Skeletal muscle satellite cell (primary cell): ENCODE results near the gene BBLN.
"Not testable (repeated sequence)": the region's sequence is repeated elsewhere in the genome, so short reads cannot be mapped to it uniquely, and the experiment has no call there.

Source experiments
- H3K27me3 ChIP-seq: 2 replicates; pipeline ENCODE4 v1.7.0; 2013; ENCODE audit warnings: low read length; ENCODE audit not compliant: control insufficient read depth, insufficient read depth
- H3K36me3 ChIP-seq: 2 replicates; pipeline ENCODE4 v1.7.0; 2013; ENCODE audit warnings: mild to moderate bottlenecking, control low read depth, low read length; ENCODE audit not compliant: insufficient read depth
- H3K4me1 ChIP-seq: 2 replicates; pipeline ENCODE4 v1.7.0; 2013; ENCODE audit warnings: low read length; ENCODE audit not compliant: control insufficient read depth, insufficient read depth
- H3K4me2 ChIP-seq: 2 replicates; pipeline ENCODE4 v1.7.0; 2013; ENCODE audit warnings: mild to moderate bottlenecking, low read length
- H3K4me3 ChIP-seq: 2 replicates; pipeline ENCODE4 v1.7.0; 2013; ENCODE audit warnings: low read length
- H3K9ac ChIP-seq: 2 replicates; pipeline ENCODE4 v1.7.0; 2013; ENCODE audit warnings: mild to moderate bottlenecking, low read depth, low read length, moderate library complexity
- H3K9me3 ChIP-seq: replicated peaks from 2 replicates; pipeline ENCODE4 v1.7.0; 2013; ENCODE audit warnings: mild to moderate bottlenecking, control low read depth, low read length

The BBLN gene

GRCh38 chr9:128175726-128176125 lies 15.7 kb downstream of the BBLN start:
- H3K4me3 ChIP-seq, result no peak overlapping the region
- H3K27me3 ChIP-seq, result no peaks in the 10 kb centered on the region
- H3K4me2 ChIP-seq, result no peak overlapping the region
- peaks cover 55% of the 10 kb centered on the region for H3K36me3 ChIP-seq
- H3K4me1 ChIP-seq, result peaks cover 4% of the 10 kb centered on the region
- no peak overlapping the region for H3K9ac ChIP-seq
- no peaks in the 10 kb centered on the region for H3K9me3 ChIP-seq

- Histone ChIP-seq H3K4me2 (no peak overlapping the region), H3K36me3 (peaks cover 68% of the 10 kb centered on the region), H3K9me3 (no peaks in the 10 kb centered on the region), H3K9ac (no peak overlapping the region), H3K27me3 (no peaks in the 10 kb centered on the region), H3K4me1 (peaks cover 4% of the 10 kb centered on the region), H3K4me3 (no peak overlapping the region)
Observed at GRCh38 chr9:128178806-128179431, 18.9 kb downstream of the BBLN start.

- H3K4me2 ChIP-seq, result no peak overlapping the region
- H3K9ac ChIP-seq, result no peak overlapping the region
- no peak overlapping the region for H3K4me3 ChIP-seq
- no peaks in the 10 kb centered on the region for H3K9me3 ChIP-seq
- H3K4me1 ChIP-seq, result peaks cover 4% of the 10 kb centered on the region
- H3K27me3 ChIP-seq, result no peaks in the 10 kb centered on the region
- peaks cover 61% of the 10 kb centered on the region for H3K36me3 ChIP-seq
Observed at GRCh38 chr9:128180001-128180400, 19.9 kb downstream of the BBLN start.

- Histone ChIP-seq H3K36me3 (peaks cover 61% of the 10 kb centered on the region), H3K27me3 (no peaks in the 10 kb centered on the region), H3K9me3 (no peaks in the 10 kb centered on the region), H3K4me2 (no peak overlapping the region), H3K4me1 (peaks cover 2% of the 10 kb centered on the region), H3K4me3 (no peak overlapping the region), H3K9ac (no peak overlapping the region)
Observed at GRCh38 chr9:128180447-128180846, 20.4 kb downstream of the BBLN start.

DNA sequence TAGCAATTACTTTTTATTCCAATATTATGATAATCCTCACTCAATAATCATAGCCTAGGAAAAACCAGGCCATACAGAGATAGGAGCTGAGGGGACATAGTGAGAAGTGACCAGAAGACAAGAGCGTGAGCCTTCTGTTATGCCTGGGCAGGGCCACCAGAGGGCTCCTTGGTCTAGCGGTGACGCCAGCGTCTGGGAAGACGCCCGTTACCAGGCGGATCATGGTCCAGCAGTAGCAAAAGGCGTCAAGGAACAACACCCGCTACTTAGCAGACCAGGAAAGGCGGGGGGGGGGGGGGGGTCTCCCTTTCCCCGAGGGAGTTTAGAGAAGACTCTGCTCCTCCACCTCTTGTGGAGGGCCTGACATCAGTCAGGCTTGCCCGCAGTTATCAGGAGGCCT lies 21.4 kb downstream of the BBLN start:
- not testable (repeated sequence) for H3K9ac ChIP-seq, H3K27me3 ChIP-seq, H3K4me1 ChIP-seq, H3K4me3 ChIP-seq, H3K9me3 ChIP-seq, H3K4me2 ChIP-seq
- H3K36me3 ChIP-seq, result peaks cover 60% of the 10 kb centered on the region

GRCh38 chr9:128182893-128183588 lies 23.0 kb downstream of the BBLN start:
- H3K9ac ChIP-seq, result no peak overlapping the region
- H3K9me3 ChIP-seq, result no peaks in the 10 kb centered on the region
- no peak overlapping the region for H3K4me3 ChIP-seq
- H3K27me3 ChIP-seq, result no peaks in the 10 kb centered on the region
- H3K4me1 ChIP-seq, result peaks cover under 1% of the 10 kb centered on the region
- H3K4me2 ChIP-seq, result no peak overlapping the region
- peaks cover 59% of the 10 kb centered on the region for H3K36me3 ChIP-seq

DNA sequence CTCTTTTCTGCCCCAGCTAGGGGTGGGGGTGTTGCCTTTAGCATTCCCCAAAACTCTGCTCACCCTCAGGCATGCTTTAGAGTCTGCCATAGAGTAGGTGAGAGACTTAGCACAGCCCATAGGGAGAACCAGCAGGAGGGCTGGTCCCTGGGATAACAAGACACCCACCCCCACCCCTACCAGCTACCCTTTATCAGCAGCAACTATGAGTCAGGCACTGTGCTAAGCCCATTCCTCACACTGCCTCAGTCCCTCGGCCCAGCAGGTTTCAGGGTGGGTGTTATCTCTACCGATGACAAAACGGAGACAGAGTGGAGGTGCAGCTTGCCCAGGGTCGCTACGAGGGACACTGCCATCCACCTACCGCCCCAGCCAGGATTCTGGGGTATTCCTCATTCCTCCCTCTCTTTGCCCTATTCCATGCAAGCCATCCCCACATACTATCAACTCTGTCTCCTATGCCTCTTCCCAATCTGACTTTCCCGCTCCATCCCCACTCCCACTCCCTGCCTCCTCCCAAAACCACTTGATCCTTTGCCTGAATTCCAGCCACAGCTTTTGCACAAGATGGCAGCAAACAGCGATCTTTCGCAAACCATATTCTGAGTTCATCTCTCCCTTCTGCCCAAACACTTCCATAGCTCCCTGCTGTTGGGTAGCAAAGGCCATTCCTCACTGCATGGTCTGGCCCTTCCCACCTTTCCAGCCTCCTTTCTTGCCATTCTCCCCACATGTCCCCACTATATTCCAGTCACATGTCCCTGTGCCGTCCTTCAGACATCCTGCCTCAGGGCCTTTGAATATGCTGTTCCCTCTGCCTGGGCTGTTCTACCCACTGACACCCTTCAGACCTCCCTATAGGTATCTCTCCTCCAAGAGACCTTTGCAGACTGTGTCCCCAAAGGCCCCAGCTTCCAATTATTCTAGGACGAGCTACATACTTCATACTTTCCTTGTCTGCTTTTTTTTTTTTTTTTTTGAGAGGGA lies 26.2 kb downstream of the BBLN start:
- no peak overlapping the region for H3K4me2 ChIP-seq
- H3K4me1 ChIP-seq, result peaks cover 13% of the 10 kb centered on the region
- no peaks in the 10 kb centered on the region for H3K27me3 ChIP-seq
- no peak overlapping the region for H3K4me3 ChIP-seq
- no peaks in the 10 kb centered on the region for H3K9me3 ChIP-seq
- peaks cover 49% of the 10 kb centered on the region for H3K36me3 ChIP-seq
- H3K9ac ChIP-seq, result no peak overlapping the region

GRCh38 chr9:128187361-128187760 lies 27.3 kb downstream of the BBLN start:
- no peaks in the 10 kb centered on the region for H3K9me3 ChIP-seq
- peaks cover 47% of the 10 kb centered on the region for H3K36me3 ChIP-seq
- no peak overlapping the region for H3K9ac ChIP-seq
- no peak overlapping the region for H3K4me3 ChIP-seq
- H3K4me1 ChIP-seq, result peaks cover 13% of the 10 kb centered on the region
- H3K4me2 ChIP-seq, result no peak overlapping the region
- H3K27me3 ChIP-seq, result no peaks in the 10 kb centered on the region

DNA sequence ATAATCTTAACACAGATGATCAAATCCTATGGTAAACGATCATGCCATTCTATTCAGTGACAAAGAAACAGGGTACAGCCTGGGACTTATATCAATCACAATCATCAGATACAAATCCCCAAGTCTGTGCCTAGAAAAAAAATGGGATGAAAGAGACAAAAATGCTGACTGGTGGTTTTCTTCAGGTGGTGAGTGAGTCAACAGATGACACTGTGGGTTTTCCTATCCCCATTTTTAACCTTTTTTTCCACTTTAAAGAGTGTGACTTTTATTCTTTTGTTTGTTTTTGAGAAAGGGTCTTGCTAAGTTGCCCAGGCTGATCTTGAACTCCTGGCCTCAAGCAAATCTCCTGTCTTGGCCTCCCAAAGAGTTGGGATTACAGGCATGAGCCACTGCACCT lies 28.1 kb downstream of the BBLN start:
- Histone ChIP-seq H3K4me3 (no peak overlapping the region), H3K4me1 (peaks cover 20% of the 10 kb centered on the region), H3K27me3 (no peaks in the 10 kb centered on the region), H3K9ac (peak overlapping the region; percentile 30), H3K4me2 (no peak overlapping the region), H3K9me3 (no peaks in the 10 kb centered on the region), H3K36me3 (peaks cover 41% of the 10 kb centered on the region)

DNA sequence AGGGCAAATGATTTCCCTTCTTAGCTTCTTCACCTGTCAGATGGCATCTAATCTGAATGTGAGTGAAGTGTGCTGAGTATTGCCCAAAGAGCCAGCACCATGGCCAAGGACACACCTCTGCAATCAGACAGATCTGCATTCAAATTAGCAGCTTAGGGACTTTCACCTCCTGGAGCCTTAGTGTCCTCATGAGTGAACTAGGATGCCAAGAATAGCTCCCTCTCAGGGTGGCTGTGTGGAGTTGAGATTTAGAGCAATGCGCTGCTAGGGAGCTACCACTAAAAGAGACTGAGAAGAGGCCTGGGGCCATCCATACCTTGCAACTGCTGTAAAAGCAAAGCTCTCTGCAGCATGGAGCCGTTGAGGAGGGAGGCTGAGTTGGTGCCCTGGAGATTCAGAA lies 29.9 kb downstream of the BBLN start:
- no peaks in the 10 kb centered on the region for H3K9me3 ChIP-seq
- H3K4me3 ChIP-seq, result peak overlapping the region; percentile 92
- peaks cover 38% of the 10 kb centered on the region for H3K36me3 ChIP-seq
- H3K4me2 ChIP-seq, result peak overlapping the region; percentile 100
- peaks cover 22% of the 10 kb centered on the region for H3K4me1 ChIP-seq
- H3K9ac ChIP-seq, result peak overlapping the region; percentile 99
- no peaks in the 10 kb centered on the region for H3K27me3 ChIP-seq
